HepG2 (cell line): ENCODE data around the gene PIP5K1C. TPM values are rescaled to one million over a fixed set of nuclear protein-coding genes. Genes with fewer than 3 reads are reported as not detected.
A peak's percentile ranks its signal among the peaks of the same experiment; 100 is the strongest.

Source experiments
- AKAP8 ChIP-seq: sonication (generic); formaldehyde crosslinking; IDR thresholded peaks from 2 replicates; pipeline ENCODE4 v1.5.1; 2020; ENCODE audit warnings: mild to moderate bottlenecking, missing genetic modification reagents
- ASH2L ChIP-seq: fragments of 300-600, 200-600 bp; sonication (generic); IDR thresholded peaks from 2 replicates; pipeline ENCODE4 v1.7.0; 2017; ENCODE audit warnings: low read depth, mild to moderate bottlenecking, moderate library complexity, mixed read lengths, low read length; ENCODE audit not compliant: insufficient read length
- BRF2 ChIP-seq: sonication (generic); formaldehyde crosslinking; IDR thresholded peaks from 2 replicates; pipeline ENCODE4 v1.8.1; 2022; ENCODE audit warnings: mild to moderate bottlenecking, missing genetic modification reagents
- CCAR2 ChIP-seq: fragments of 200-400 bp; formaldehyde crosslinking; optimal IDR thresholded peaks from 2 replicates; pipeline ENCODE3; 2018; ENCODE audit warnings: low read depth, mild to moderate bottlenecking, low read length, moderate library complexity
- FOSL2 ChIP-seq: sonication (generic); formaldehyde crosslinking; IDR thresholded peaks from 2 replicates; pipeline ENCODE4 v1.4.0; 2020; ENCODE audit warnings: missing genetic modification reagents
- GATA4 ChIP-seq: sonication (generic); IDR thresholded peaks from 2 replicates; pipeline ENCODE4 v1.6.1; 2016; ENCODE audit warnings: antibody characterized with exemption, low read depth, borderline replicate concordance
- GATAD1 ChIP-seq: IDR thresholded peaks from 2 replicates; pipeline ENCODE4 v1.6.1; 2016; ENCODE audit warnings: missing genetic modification reagents, missing compliant biosample characterization
- GRHL1 ChIP-seq: sonication (generic); formaldehyde crosslinking; conservative IDR thresholded peaks from 2 replicates; pipeline ENCODE4 v1.8.0; 2022; ENCODE audit warnings: missing genetic modification reagents
- HCFC1 ChIP-seq: fragments of 150-350 bp; IDR thresholded peaks from 2 replicates; pipeline ENCODE4 v1.6.1; 2014; ENCODE audit warnings: low read depth, low read length
- JUNB ChIP-seq: sonication (generic); formaldehyde crosslinking; IDR thresholded peaks from 2 replicates; pipeline ENCODE4 v1.8.0; 2022; ENCODE audit warnings: missing genetic modification reagents, mild to moderate bottlenecking, borderline replicate concordance
- KLF11 ChIP-seq: IDR thresholded peaks from 2 replicates; pipeline ENCODE4 v1.6.1; 2016; ENCODE audit warnings: missing compliant biosample characterization
- KLF9 ChIP-seq: IDR thresholded peaks from 2 replicates; pipeline ENCODE4 v1.6.1; 2016; ENCODE audit warnings: low read depth
- KMT2A ChIP-seq: sonication (generic); formaldehyde crosslinking; IDR thresholded peaks from 2 replicates; pipeline ENCODE4 v1.4.0; 2020; ENCODE audit warnings: missing genetic modification reagents
- NONO ChIP-seq, 2 experiments: fragments of 450-650 bp in 1 of 2; sonication (generic) in 1 of 2; formaldehyde crosslinking in 1 of 2; IDR thresholded peaks in 1 of 2; conservative IDR thresholded peaks in 1 of 2; 2 replicates each; pipeline versions ENCODE4 v1.6.1 to v1.8.0; 2017 to 2022; ENCODE audit warnings: mild to moderate bottlenecking in 1 of 2, missing genetic modification reagents in 1 of 2, moderate library complexity in 1 of 2
- NPAS2 ChIP-seq: sonication (generic); formaldehyde crosslinking; IDR thresholded peaks from 2 replicates; pipeline ENCODE4 v1.8.0; 2022; ENCODE audit warnings: mild to moderate bottlenecking, missing genetic modification reagents, borderline replicate concordance
- PCBP1 ChIP-seq: fragments of 200-400 bp; formaldehyde crosslinking; IDR thresholded peaks from 2 replicates; pipeline ENCODE4 v1.6.1; 2017; ENCODE audit warnings: mild to moderate bottlenecking, low read depth, low read length, borderline replicate concordance
- PHF5A ChIP-seq: IDR thresholded peaks from one replicate; pipeline ENCODE4 v1.6.1; 2018; ENCODE audit warnings: low read depth, missing genetic modification reagents; ENCODE audit not compliant: unreplicated experiment
- PTBP1 ChIP-seq: fragments of 200-400 bp; formaldehyde crosslinking; IDR thresholded peaks from 2 replicates; pipeline ENCODE4 v1.6.1; 2018; ENCODE audit warnings: low read length, low read depth; ENCODE audit not compliant: poor library complexity, severe bottlenecking
- RBM22 ChIP-seq: fragments of 200-400 bp; formaldehyde crosslinking; optimal IDR thresholded peaks from 2 replicates; pipeline ENCODE3; 2017; ENCODE audit warnings: mild to moderate bottlenecking, low read length, moderate library complexity
- TARDBP ChIP-seq: sonication (generic); formaldehyde crosslinking; IDR thresholded peaks from 2 replicates; pipeline ENCODE4 v1.8.0; 2022; ENCODE audit warnings: mild to moderate bottlenecking, missing genetic modification reagents
- ZFP1 ChIP-seq: IDR thresholded peaks from 2 replicates; pipeline ENCODE4 v1.6.1; 2016
- ZNF331 ChIP-seq: sonication (generic); formaldehyde crosslinking; IDR thresholded peaks from 2 replicates; pipeline ENCODE4 v1.4.0; 2020; ENCODE audit warnings: missing genetic modification reagents
- polyA plus RNA-seq, 8 experiments: library from polyadenylated mRNA; depleted of rRNA in 3 of 8; stranded (reverse) in 7 of 8; unstranded in 1 of 8; fragments of >200 nt; fragmentation: Illumina TruSeq in 4 of 8; extraction: Trizol in 4 of 8; gene quantifications; 2 replicates each; pipeline versions ENCODE4 v1.2.1 to v1.2.3, GENCODE V29; 2011 to 2016; ENCODE audit warnings: low read depth in 4 of 8, missing spikeins in 1 of 8, mixed read lengths in 1 of 8; ENCODE audit not compliant: insufficient read depth in 1 of 8
- total RNA-seq, 5 experiments: library from RNA; depleted of rRNA; stranded (reverse); fragments of >200 nt; fragmentation: Illumina TruSeq; extraction: Trizol; gene quantifications; 2 replicates each; pipeline ENCODE4 v1.2.3, GENCODE V29; 2016; ENCODE audit warnings: low read depth in 1 of 5
- TF ChIP-seq, protein P1 (sequence below): sonication (generic); formaldehyde crosslinking; IDR thresholded peaks from 2 replicates; pipeline ENCODE4 v1.5.1; 2020; ENCODE audit warnings: missing genetic modification reagents, mild to moderate bottlenecking, borderline replicate concordance

Gene PIP5K1C
- total and polyA plus RNA-seq, 2 of the 13 experiments (the other 11 are each of a cell fraction or from before 2014, with no cell fraction given): 3.6 to 4.3 TPM

- TF ChIP-seq NPAS2 (no peak), BRF2 (0 out of 2 replicates have a peak, but pooled peaks have one; percentile 22), GATA4 (no peak), CCAR2 (no peak), ASH2L (peak; percentile 26), KLF11 (CRISPR knock-in tag) (no peak), GATAD1 (CRISPR knock-in tag) (no peak), HCFC1 (no peak), PCBP1 (no peak), JUNB (CRISPR knock-in tag) (no peak), KLF9 (CRISPR knock-in tag) (no peak), GRHL1 (CRISPR knock-in tag) (no peak), NONO (IDR thresholded peaks at IDR 0.05) (no peak), NONO (CRISPR knock-in tag; conservative IDR thresholded peaks at IDR 0.05) (peak; percentile 49; the same call in 1 of the 2 replicates), TARDBP (CRISPR knock-in tag) (0 out of 2 replicates have a peak, but pooled peaks have one; percentile 52), AKAP8 (CRISPR knock-in tag) (no peak), ZFP1 (CRISPR knock-in tag) (no peak), ZNF331 (CRISPR knock-in tag) (no peak), FOSL2 (no peak), PHF5A (CRISPR knock-in tag) (no peak), KMT2A (no peak), RBM22 (no peak), PTBP1 (no peak)
- TF ChIP-seq, protein P1, sequence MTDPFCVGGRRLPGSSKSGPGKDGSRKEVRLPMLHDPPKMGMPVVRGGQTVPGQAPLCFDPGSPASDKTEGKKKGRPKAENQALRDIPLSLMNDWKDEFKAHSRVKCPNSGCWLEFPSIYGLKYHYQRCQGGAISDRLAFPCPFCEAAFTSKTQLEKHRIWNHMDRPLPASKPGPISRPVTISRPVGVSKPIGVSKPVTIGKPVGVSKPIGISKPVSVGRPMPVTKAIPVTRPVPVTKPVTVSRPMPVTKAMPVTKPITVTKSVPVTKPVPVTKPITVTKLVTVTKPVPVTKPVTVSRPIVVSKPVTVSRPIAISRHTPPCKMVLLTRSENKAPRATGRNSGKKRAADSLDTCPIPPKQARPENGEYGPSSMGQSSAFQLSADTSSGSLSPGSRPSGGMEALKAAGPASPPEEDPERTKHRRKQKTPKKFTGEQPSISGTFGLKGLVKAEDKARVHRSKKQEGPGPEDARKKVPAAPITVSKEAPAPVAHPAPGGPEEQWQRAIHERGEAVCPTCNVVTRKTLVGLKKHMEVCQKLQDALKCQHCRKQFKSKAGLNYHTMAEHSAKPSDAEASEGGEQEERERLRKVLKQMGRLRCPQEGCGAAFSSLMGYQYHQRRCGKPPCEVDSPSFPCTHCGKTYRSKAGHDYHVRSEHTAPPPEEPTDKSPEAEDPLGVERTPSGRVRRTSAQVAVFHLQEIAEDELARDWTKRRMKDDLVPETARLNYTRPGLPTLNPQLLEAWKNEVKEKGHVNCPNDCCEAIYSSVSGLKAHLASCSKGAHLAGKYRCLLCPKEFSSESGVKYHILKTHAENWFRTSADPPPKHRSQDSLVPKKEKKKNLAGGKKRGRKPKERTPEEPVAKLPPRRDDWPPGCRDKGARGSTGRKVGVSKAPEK (CRISPR knock-in tag): no peak
Measured at GRCh38 chr19:3668331-3669081, 31.8 kb downstream of the PIP5K1C start (continued).
